SK-N-SH treated with all-trans-retinoic acid at 6 μM for 48 hours (cell line): ENCODE data around the gene SARNP.

Experiments
- ATAC-seq: fragments of 200-7000 bp; cut with Tn5 transposase; 3 replicates; pipeline ENCODE4 v1.9.1; 2020; ENCODE audit warnings: mild to moderate bottlenecking, moderate library complexity
- ARNTL ChIP-seq: fragments of 450-650 bp; formaldehyde crosslinking; IDR thresholded peaks from 2 replicates; pipeline ENCODE4 v1.5.0; 2020; ENCODE audit warnings: low read depth, mild to moderate bottlenecking, moderate library complexity, borderline replicate concordance
- BACH2 ChIP-seq: fragments of 250-450 bp; sonication (Bioruptor Pico); IDR thresholded peaks from 2 replicates; pipeline ENCODE4 v1.9.0; 2021; ENCODE audit warnings: mild to moderate bottlenecking, borderline replicate concordance
- CSDC2 ChIP-seq: fragments of 250-450 bp; sonication (Bioruptor Pico); IDR thresholded peaks from 2 replicates; pipeline ENCODE4 v1.5.0; 2020; ENCODE audit warnings: mild to moderate bottlenecking, moderate library complexity
- CSRNP3 ChIP-seq: fragments of 250-450 bp; sonication (Bioruptor Pico); IDR thresholded peaks from 2 replicates; pipeline ENCODE4 v1.5.1; 2021; ENCODE audit warnings: mild to moderate bottlenecking, moderate library complexity
- ESRRG ChIP-seq: fragments of 250-450 bp; sonication (Bioruptor Pico); IDR thresholded peaks from 2 replicates; pipeline ENCODE4 v1.6.1; 2021; ENCODE audit warnings: mild to moderate bottlenecking
- GLIS3 ChIP-seq: fragments of 250-450 bp; sonication (Bioruptor Pico); IDR thresholded peaks from 2 replicates; pipeline ENCODE4 v1.5.0; 2020; ENCODE audit warnings: mild to moderate bottlenecking, moderate library complexity
- ISL1 ChIP-seq: fragments of 250-450 bp; sonication (Bioruptor Pico); IDR thresholded peaks from 2 replicates; pipeline ENCODE4 v2.1.2; 2022; ENCODE audit warnings: mild to moderate bottlenecking, moderate library complexity
- OSR1 ChIP-seq: fragments of 250-450 bp; sonication (Bioruptor Pico); IDR thresholded peaks from 2 replicates; pipeline ENCODE4 v1.8.0; 2022; ENCODE audit warnings: moderate library complexity, mild to moderate bottlenecking, inconsistent platforms
- PATZ1 ChIP-seq: fragments of 250-450 bp; sonication (Bioruptor Pico); IDR thresholded peaks from 2 replicates; pipeline ENCODE4 v1.8.0; 2020; ENCODE audit warnings: mild to moderate bottlenecking, moderate library complexity, borderline replicate concordance
- PPARA ChIP-seq: fragments of 250-450 bp; sonication (Bioruptor Pico); IDR thresholded peaks from 2 replicates; pipeline ENCODE4 v1.5.0; 2020; ENCODE audit warnings: mild to moderate bottlenecking, borderline replicate concordance
- RARB ChIP-seq: fragments of 250-450 bp; sonication (Bioruptor Pico); IDR thresholded peaks from 2 replicates; pipeline ENCODE4 v1.8.0; 2021; ENCODE audit warnings: mild to moderate bottlenecking, moderate library complexity
- SNAI2 ChIP-seq: fragments of 250-450 bp; sonication (Bioruptor Pico); IDR thresholded peaks from 2 replicates; pipeline ENCODE4 v1.5.0; 2020; ENCODE audit warnings: mild to moderate bottlenecking, moderate library complexity
- TCF4 ChIP-seq: fragments of 250-450 bp; sonication (Bioruptor Pico); IDR thresholded peaks from 2 replicates; pipeline ENCODE4 v1.8.0; 2021; ENCODE audit warnings: mild to moderate bottlenecking, moderate library complexity, borderline replicate concordance
- TOX ChIP-seq: fragments of 250-450 bp; sonication (Bioruptor Pico); IDR thresholded peaks from 2 replicates; pipeline ENCODE4 v1.8.0; 2021; ENCODE audit warnings: mild to moderate bottlenecking, moderate library complexity, borderline replicate concordance
- TSHZ2 ChIP-seq: fragments of 250-450 bp; sonication (Bioruptor Pico); IDR thresholded peaks from 2 replicates; pipeline ENCODE4 v1.5.0; 2020; ENCODE audit warnings: mild to moderate bottlenecking, moderate library complexity
- ZC3H10 ChIP-seq: fragments of 250-450 bp; sonication (Bioruptor Pico); IDR thresholded peaks from 2 replicates; pipeline ENCODE4 v1.5.1; 2021; ENCODE audit warnings: mild to moderate bottlenecking, moderate library complexity
- ZFP3 ChIP-seq: fragments of 250-450 bp; sonication (Bioruptor Pico); IDR thresholded peaks from 2 replicates; pipeline ENCODE4 v1.5.0; 2020; ENCODE audit warnings: mild to moderate bottlenecking, moderate library complexity
- ZFP30 ChIP-seq: fragments of 450-650 bp; formaldehyde crosslinking; IDR thresholded peaks from 2 replicates; pipeline ENCODE4 v1.5.0; 2022; ENCODE audit warnings: mild to moderate bottlenecking, moderate library complexity
- ZNF70 ChIP-seq: fragments of 450-650 bp; formaldehyde crosslinking; IDR thresholded peaks from 2 replicates; pipeline ENCODE4 v1.5.0; 2020; ENCODE audit warnings: mild to moderate bottlenecking, moderate library complexity
- ZNF8 ChIP-seq: fragments of 450-650 bp; formaldehyde crosslinking; IDR thresholded peaks from 2 replicates; pipeline ENCODE4 v1.5.0; 2020; ENCODE audit warnings: mild to moderate bottlenecking, moderate library complexity

SARNP gene

GRCh38 chr12:55723516-55724225, 93.9 kb downstream of the SARNP start:
- ATAC-seq = no peak
- no peak for TF ChIP-seq TOX
- no peak for TF ChIP-seq BACH2 (CRISPR knock-in tag)
- TF ChIP-seq OSR1 = no peak
- no peak for TF ChIP-seq ZNF8
- no peak for TF ChIP-seq CSRNP3
- no peak for TF ChIP-seq ZNF70

- no peak for TF ChIP-seq SNAI2 (CRISPR knock-in tag)
- no peak for TF ChIP-seq ESRRG (CRISPR knock-in tag)
- TF ChIP-seq ZNF8 = no peak
- TF ChIP-seq BACH2 (CRISPR knock-in tag) = no peak
- no peak for TF ChIP-seq ISL1
- ATAC-seq = no peak
Measured at GRCh38 chr12:55722948-55723347, 94.6 kb downstream of the SARNP start.

GRCh38 chr12:55721601-55722213, 95.8 kb downstream of the SARNP start:
- no peak; the same call in 2 of the 3 replicates for ATAC-seq

GRCh38 chr12:55720894-55721444, 96.6 kb downstream of the SARNP start:
- ATAC-seq = peak; percentile 81
- TF ChIP-seq TCF4 (CRISPR knock-in tag) (peak; percentile 54; the same call in 1 of the 2 replicates), ZC3H10 (CRISPR knock-in tag) (no peak), ARNTL (CRISPR knock-in tag) (no peak), TOX (no peak), ZFP30 (CRISPR knock-in tag) (no peak), CSDC2 (CRISPR knock-in tag) (no peak), ZFP3 (0 out of 2 replicates have a peak, but pooled peaks have one; percentile 33), PPARA (CRISPR knock-in tag) (no peak), SNAI2 (CRISPR knock-in tag) (no peak), ZNF8 (no peak), ISL1 (no peak)

More at GRCh38 chr12:55721601-55722213, 95.8 kb downstream of the SARNP start:
- TF ChIP-seq RARB (CRISPR knock-in tag) (no peak), ISL1 (no peak), ZFP3 (no peak), ZFP30 (CRISPR knock-in tag) (no peak), SNAI2 (CRISPR knock-in tag) (no peak), BACH2 (CRISPR knock-in tag) (no peak), ZC3H10 (CRISPR knock-in tag) (no peak)

GRCh38 chr12:55720071-55720564, 97.4 kb downstream of the SARNP start, which contains the start of gene RDH5:
TSS of gene RDH5 (plus strand) at chr12:55720393. CDS start at chr12:55721185, 792 bp downstream.
- ATAC-seq = peak; percentile 1; the same call in 2 of the 3 replicates
- TF ChIP-seq ZNF8 (no peak), ZFP30 (CRISPR knock-in tag) (no peak), ARNTL (CRISPR knock-in tag) (no peak), SNAI2 (CRISPR knock-in tag) (no peak), ZFP3 (no peak), BACH2 (CRISPR knock-in tag) (no peak), TCF4 (CRISPR knock-in tag) (no peak), ZC3H10 (CRISPR knock-in tag) (no peak), OSR1 (no peak), ESRRG (CRISPR knock-in tag) (no peak), CSRNP3 (no peak), ZNF70 (no peak), PPARA (CRISPR knock-in tag) (no peak), RARB (CRISPR knock-in tag) (no peak), TSHZ2 (CRISPR knock-in tag) (no peak), ISL1 (no peak), CSDC2 (CRISPR knock-in tag) (no peak), PATZ1 (no peak), GLIS3 (CRISPR knock-in tag) (no peak), TOX (no peak)
